Measurements from ENCODE around the gene CEPT1. TPM values are rescaled to one million over a fixed set of nuclear protein-coding genes. Genes with fewer than 3 reads are reported as not detected.

CEPT1 gene
- total RNA-seq, 1 experiment from 2014 or later, result 33.0 TPM

DNA sequence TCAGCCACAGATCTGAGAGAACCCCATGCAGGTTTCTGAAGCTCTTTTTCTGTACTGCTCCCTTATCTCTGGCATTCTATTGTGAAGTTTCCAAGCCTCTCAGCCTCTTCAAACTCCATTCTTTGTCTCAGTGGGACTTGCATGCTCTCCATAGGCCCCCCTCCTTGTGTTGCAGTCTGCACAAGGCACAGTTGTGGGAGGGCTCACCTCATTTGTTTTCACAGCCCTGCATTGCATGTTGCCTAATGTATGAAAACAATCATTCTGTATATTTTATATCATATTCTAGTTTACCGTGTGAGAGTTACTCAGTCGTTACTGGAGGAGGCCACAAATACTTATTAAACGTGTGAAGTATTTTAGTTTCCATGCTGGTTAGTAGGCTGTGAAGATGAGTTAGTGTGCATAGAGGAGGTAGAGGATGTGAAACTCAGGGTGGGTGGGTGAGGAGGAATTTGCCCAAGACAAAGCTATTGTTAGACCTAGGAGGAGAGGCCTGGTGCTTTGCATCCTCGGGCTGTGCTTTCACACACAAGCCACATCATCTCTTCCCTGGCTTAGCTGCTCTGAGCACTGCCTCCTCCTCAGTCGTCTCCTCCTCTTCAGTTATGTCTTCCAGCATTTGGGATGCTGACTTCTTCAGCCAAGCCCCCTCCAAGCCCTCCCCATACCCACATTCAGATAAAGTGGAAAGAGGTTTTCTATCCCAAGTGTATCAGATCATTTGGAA, 79.7 kb downstream of the CEPT1 start:
- DNase-seq, result no peak
- H4K91ac ChIP-seq (ENCODE audit: insufficient read length, low read depth, low read length), result no peak overlapping the region
- no peak overlapping the region for H2AFZ ChIP-seq (ENCODE audit: low read length)
- Mint-ChIP-seq H3K9me3 (no peaks in the 10 kb centered on the region; a peak in 1 of 5 replicates), H3K27ac (peak overlapping the region in 2 of 3 experiments; percentile 49 to 80; a peak in 4 of 7 replicates), H3K4me1 (peaks cover 49 to 56% of the 10 kb centered on the region in 2 experiments), H3K4me3 (no peak overlapping the region), H3K36me3 (ENCODE audit: insufficient read depth in 1 of 3, low read depth in 3 of 3) (no peaks in the 10 kb centered on the region; a peak in 1 of 7 replicates), H3K27me3 (ENCODE audit: low read depth) (no peaks in the 10 kb centered on the region)
- H4K8ac ChIP-seq (replicated peaks; ENCODE audit: insufficient read length, low read depth, low read length), result no peak overlapping the region
- no peak overlapping the region for H3K4me2 ChIP-seq (ENCODE audit: insufficient read depth, insufficient read length, low read length)
- no peak overlapping the region for H2BK20ac ChIP-seq (ENCODE audit: low read depth, low read length, poor library complexity, severe bottlenecking)
- no peak overlapping the region for H3K56ac ChIP-seq (ENCODE audit: insufficient read length, low read depth, low read length)
- no peak overlapping the region for H3K14ac ChIP-seq (ENCODE audit: insufficient read depth, low read length)
- no peaks in the 10 kb centered on the region for H3K79me2 ChIP-seq (ENCODE audit: insufficient read depth, low read length)
- H2BK15ac ChIP-seq (ENCODE audit: low read depth, low read length), result no peak overlapping the region
- no peaks in the 10 kb centered on the region for H4K20me1 ChIP-seq (ENCODE audit: control insufficient read depth, insufficient read depth, insufficient read length)
- H4K5ac ChIP-seq (ENCODE audit: insufficient read length, low read depth, low read length), result no peak overlapping the region
- H3K23me2 ChIP-seq (ENCODE audit: insufficient read length, low read depth, low read length, poor library complexity, severe bottlenecking), result no peaks in the 10 kb centered on the region
- no peak overlapping the region for H2BK5ac ChIP-seq (ENCODE audit: insufficient read length, low read length)
- no peak overlapping the region for H3T11ph ChIP-seq (ENCODE audit: low read length)
- WGBS (ENCODE audit: extremely low coverage, insufficient read length, low lambda C conversion rate), result no CpG with 5 or more reads among the region's 5 CpGs
- no peak overlapping the region for H2BK12ac ChIP-seq (ENCODE audit: insufficient read length, low read depth, low read length)
- H3K27me3 ChIP-seq (ENCODE audit: insufficient read depth, low read length), result no peaks in the 10 kb centered on the region
- H2BK120ac ChIP-seq (ENCODE audit: low read depth, low read length, poor library complexity, severe bottlenecking), result no peak overlapping the region
- no peak overlapping the region for H3K23ac ChIP-seq (ENCODE audit: insufficient read length, low read depth, low read length)
- H3K18ac ChIP-seq (ENCODE audit: insufficient read length, low read depth, low read length), result no peak overlapping the region
- H3K79me1 ChIP-seq (ENCODE audit: insufficient read depth, low read depth, low read length, poor library complexity, severe bottlenecking), result no peaks in the 10 kb centered on the region
- TF ChIP-seq CTCF (conservative IDR thresholded peaks at IDR 0.05), result no peak
- H2AK5ac ChIP-seq (ENCODE audit: insufficient read length, low read length), result no peak overlapping the region
- no peak overlapping the region for H3K27ac ChIP-seq (ENCODE audit: insufficient read length, low read depth, low read length)
- H3K4ac ChIP-seq (ENCODE audit: low read depth, low read length), result no peak overlapping the region
- H3K4me1 ChIP-seq (ENCODE audit: insufficient read depth, low read length), result peaks cover 7% of the 10 kb centered on the region; the same call in 1 of the 2 replicates
- no peak overlapping the region for H3K9ac ChIP-seq (ENCODE audit: extremely low read depth, insufficient read length, low read length)
- H3K9me3 ChIP-seq (ENCODE audit: control insufficient read depth, low read depth, low read length), result no peaks in the 10 kb centered on the region

All from H9 (cell line).